Liver (tissue), 3 donors: ENCODE measurements around the gene CPEB1.

Source experiments
- EGR1 ChIP-seq, 2 donors: IDR thresholded peaks; 2 replicates each; pipeline ENCODE4 v1.6.1; 2016 to 2018; ENCODE audit warnings: antibody characterized with exemption in 2 of 2, low read depth in 2 of 2
- FOXA2 ChIP-seq: IDR thresholded peaks from 2 replicates; pipeline ENCODE4 v1.6.1; 2016; ENCODE audit warnings: antibody characterized with exemption
- JUND ChIP-seq, 2 donors: IDR thresholded peaks; 2 replicates each; pipeline ENCODE4 v1.6.1; 2016; ENCODE audit warnings: antibody characterized with exemption in 2 of 2
- NR2F2 ChIP-seq: IDR thresholded peaks from 2 replicates; pipeline ENCODE4 v1.6.1; 2016; ENCODE audit warnings: antibody characterized with exemption
- RAD21 ChIP-seq, 2 donors: IDR thresholded peaks; 2 replicates each; pipeline ENCODE4 v1.6.1; 2016; ENCODE audit warnings: antibody characterized with exemption in 2 of 2, mild to moderate bottlenecking in 2 of 2
- SP1 ChIP-seq: IDR thresholded peaks from 2 replicates; pipeline ENCODE4 v1.6.1; 2018; ENCODE audit warnings: antibody characterized with exemption, mild to moderate bottlenecking
- YY1 ChIP-seq: IDR thresholded peaks from 2 replicates; pipeline ENCODE4 v1.6.1; 2016; ENCODE audit warnings: antibody characterized with exemption, mild to moderate bottlenecking
- TF ChIP-seq, protein P1 (sequence below): fragments of 150-350 bp; IDR thresholded peaks from 2 replicates; pipeline ENCODE4 v1.5.1; 2017; ENCODE audit warnings: improper control_type of control experiment, low read depth, low read length; ENCODE audit not compliant: missing input control
- TF ChIP-seq, protein P2 (sequence below): IDR thresholded peaks from 2 replicates; pipeline ENCODE4 v1.6.1; 2016; ENCODE audit warnings: antibody characterized with exemption, mild to moderate bottlenecking
- donor health status: healthy.
- donor health status: healthy.

DNA sequence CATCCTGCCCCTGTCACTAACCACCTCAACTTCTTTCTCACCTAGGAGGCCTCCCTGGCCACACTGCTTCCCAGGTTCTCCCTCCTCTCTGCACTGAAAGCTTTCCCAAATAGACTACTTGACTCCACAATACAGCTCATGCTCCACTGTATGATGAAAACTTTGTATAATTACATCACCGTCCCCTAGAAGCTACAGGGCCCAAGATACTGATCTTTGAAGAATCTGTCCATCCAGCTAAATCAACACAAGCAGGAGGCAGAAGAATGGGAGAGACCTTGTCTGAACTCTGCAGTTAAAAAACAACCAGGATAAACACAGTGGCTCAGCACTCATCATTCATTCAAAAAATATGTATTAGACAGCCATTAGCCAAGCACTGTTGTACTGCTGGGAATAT lies 80.5 kb downstream of the CPEB1 start:
- no peak for TF ChIP-seq FOXA2
- TF ChIP-seq, protein P1, sequence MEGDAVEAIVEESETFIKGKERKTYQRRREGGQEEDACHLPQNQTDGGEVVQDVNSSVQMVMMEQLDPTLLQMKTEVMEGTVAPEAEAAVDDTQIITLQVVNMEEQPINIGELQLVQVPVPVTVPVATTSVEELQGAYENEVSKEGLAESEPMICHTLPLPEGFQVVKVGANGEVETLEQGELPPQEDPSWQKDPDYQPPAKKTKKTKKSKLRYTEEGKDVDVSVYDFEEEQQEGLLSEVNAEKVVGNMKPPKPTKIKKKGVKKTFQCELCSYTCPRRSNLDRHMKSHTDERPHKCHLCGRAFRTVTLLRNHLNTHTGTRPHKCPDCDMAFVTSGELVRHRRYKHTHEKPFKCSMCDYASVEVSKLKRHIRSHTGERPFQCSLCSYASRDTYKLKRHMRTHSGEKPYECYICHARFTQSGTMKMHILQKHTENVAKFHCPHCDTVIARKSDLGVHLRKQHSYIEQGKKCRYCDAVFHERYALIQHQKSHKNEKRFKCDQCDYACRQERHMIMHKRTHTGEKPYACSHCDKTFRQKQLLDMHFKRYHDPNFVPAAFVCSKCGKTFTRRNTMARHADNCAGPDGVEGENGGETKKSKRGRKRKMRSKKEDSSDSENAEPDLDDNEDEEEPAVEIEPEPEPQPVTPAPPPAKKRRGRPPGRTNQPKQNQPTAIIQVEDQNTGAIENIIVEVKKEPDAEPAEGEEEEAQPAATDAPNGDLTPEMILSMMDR = no peak
- no peak for TF ChIP-seq NR2F2
- TF ChIP-seq, protein P2, sequence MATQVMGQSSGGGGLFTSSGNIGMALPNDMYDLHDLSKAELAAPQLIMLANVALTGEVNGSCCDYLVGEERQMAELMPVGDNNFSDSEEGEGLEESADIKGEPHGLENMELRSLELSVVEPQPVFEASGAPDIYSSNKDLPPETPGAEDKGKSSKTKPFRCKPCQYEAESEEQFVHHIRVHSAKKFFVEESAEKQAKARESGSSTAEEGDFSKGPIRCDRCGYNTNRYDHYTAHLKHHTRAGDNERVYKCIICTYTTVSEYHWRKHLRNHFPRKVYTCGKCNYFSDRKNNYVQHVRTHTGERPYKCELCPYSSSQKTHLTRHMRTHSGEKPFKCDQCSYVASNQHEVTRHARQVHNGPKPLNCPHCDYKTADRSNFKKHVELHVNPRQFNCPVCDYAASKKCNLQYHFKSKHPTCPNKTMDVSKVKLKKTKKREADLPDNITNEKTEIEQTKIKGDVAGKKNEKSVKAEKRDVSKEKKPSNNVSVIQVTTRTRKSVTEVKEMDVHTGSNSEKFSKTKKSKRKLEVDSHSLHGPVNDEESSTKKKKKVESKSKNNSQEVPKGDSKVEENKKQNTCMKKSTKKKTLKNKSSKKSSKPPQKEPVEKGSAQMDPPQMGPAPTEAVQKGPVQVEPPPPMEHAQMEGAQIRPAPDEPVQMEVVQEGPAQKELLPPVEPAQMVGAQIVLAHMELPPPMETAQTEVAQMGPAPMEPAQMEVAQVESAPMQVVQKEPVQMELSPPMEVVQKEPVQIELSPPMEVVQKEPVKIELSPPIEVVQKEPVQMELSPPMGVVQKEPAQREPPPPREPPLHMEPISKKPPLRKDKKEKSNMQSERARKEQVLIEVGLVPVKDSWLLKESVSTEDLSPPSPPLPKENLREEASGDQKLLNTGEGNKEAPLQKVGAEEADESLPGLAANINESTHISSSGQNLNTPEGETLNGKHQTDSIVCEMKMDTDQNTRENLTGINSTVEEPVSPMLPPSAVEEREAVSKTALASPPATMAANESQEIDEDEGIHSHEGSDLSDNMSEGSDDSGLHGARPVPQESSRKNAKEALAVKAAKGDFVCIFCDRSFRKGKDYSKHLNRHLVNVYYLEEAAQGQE = no peak
- no peak for TF ChIP-seq SP1
- TF ChIP-seq YY1 = no peak
- no peak for TF ChIP-seq EGR1 (IDR thresholded peaks at IDR 0.05; ENCODE audit: low read depth in 2 of 2)
- TF ChIP-seq RAD21 (IDR thresholded peaks at IDR 0.05) = no peak
- TF ChIP-seq JUND (IDR thresholded peaks at IDR 0.05) = no peak
